ENCODE measurements around the gene MTMR10. TPM values are rescaled to one million over a fixed set of nuclear protein-coding genes. Genes with fewer than 3 reads are reported as not detected.

Gene MTMR10
- polyA plus RNA-seq, 2 of the 4 experiments (the other 2 are of a cell fraction) = 11.9 to 23.1 TPM

DNA sequence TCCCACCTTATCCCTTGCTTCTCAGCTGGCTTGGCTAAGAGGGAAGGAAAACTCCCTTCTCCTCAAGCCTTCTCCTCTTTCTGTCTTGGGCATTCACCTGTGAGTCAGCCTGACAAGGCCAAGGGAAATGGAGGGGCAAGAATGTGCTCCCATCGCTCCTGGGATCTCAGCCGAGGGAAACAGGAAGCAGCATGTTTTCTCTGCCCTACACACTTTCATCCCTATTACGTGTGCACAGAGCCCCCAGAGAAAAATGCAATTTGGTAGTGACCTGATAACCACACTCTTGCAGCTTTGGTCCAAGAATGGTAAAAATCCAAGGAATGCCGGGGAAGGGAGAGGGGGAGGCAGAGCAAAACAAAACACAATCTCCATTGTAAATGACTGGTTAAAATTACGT is 32.9 kb upstream of the MTMR10 start (continued):
- TF ChIP-seq MAZ (IDR thresholded peaks at IDR 0.05; ENCODE audit: borderline replicate concordance, low read depth, low read length) = no peak
- no peak for TF ChIP-seq EP300 (IDR thresholded peaks at IDR 0.05)
- no peak for TF ChIP-seq PHF8 (IDR thresholded peaks at IDR 0.05; ENCODE audit: borderline replicate concordance, low read depth)
- peak; percentile 73 for TF ChIP-seq MAX (IDR thresholded peaks at IDR 0.05)
- no peak for TF ChIP-seq NFE2L2 (conservative IDR thresholded peaks at IDR 0.05; ENCODE audit: low read length)
- no peak for TF ChIP-seq HOXB5 (CRISPR knock-in tag; IDR thresholded peaks at IDR 0.05)
- no peak for TF ChIP-seq CBX2 (IDR thresholded peaks at IDR 0.05; ENCODE audit: borderline replicate concordance, low read depth)
- TF ChIP-seq HOXA7 (CRISPR knock-in tag; IDR thresholded peaks at IDR 0.05) = no peak
- no peak for TF ChIP-seq ESRRA (IDR thresholded peaks at IDR 0.05; ENCODE audit: borderline replicate concordance, low read length)
- TF ChIP-seq RNF2 (IDR thresholded peaks at IDR 0.05; ENCODE audit: borderline replicate concordance, low read depth) = no peak
- TF ChIP-seq CTCF (IDR thresholded peaks at IDR 0.05) = no peak
- TF ChIP-seq REST (IDR thresholded peaks at IDR 0.05) = no peak
- TF ChIP-seq CBX8 (IDR thresholded peaks at IDR 0.05) = no peak
- TF ChIP-seq HOXB13 (CRISPR knock-in tag; IDR thresholded peaks at IDR 0.05; ENCODE audit: low read depth) = no peak
- TF ChIP-seq ZSCAN20 (CRISPR knock-in tag; IDR thresholded peaks at IDR 0.05) = no peak
- no peak for TF ChIP-seq CHD4 (IDR thresholded peaks at IDR 0.05; ENCODE audit: borderline replicate concordance)
- TF ChIP-seq FOXS1 (CRISPR knock-in tag; IDR thresholded peaks at IDR 0.05) = no peak
- no peak for TF ChIP-seq FOSB (CRISPR knock-in tag; IDR thresholded peaks at IDR 0.05)
- no peak for TF ChIP-seq ZFP36 (IDR thresholded peaks at IDR 0.05; ENCODE audit: borderline replicate concordance, partially characterized antibody)
- TF ChIP-seq RCOR1 (IDR thresholded peaks at IDR 0.05; ENCODE audit: low read depth, low read length) = no peak

- POLR2A ChIA-PET = interaction anchor here (1.7 kb wide), 1 partner anchor 32 kb away, joined by 5 read pairs; no protein-coding TSS in a partner anchor
- H3K27ac ChIP-seq = peak overlapping the region; percentile 33 to 67
- TF ChIP-seq CBX8 (IDR thresholded peaks at IDR 0.05) (no peak), ATOH8 (CRISPR knock-in tag; IDR thresholded peaks at IDR 0.05; ENCODE audit: low read depth) (no peak), SREBF2 (IDR thresholded peaks at IDR 0.05) (no peak), NR3C1 (IDR thresholded peaks at IDR 0.05) (no peak), BHLHE40 (IDR thresholded peaks at IDR 0.05; ENCODE audit: low read depth, low read length) (no peak), MAX (IDR thresholded peaks at IDR 0.05) (no peak), GATA3 (IDR thresholded peaks at IDR 0.05; ENCODE audit: borderline replicate concordance) (no peak), RNF2 (IDR thresholded peaks at IDR 0.05; ENCODE audit: borderline replicate concordance, low read depth) (no peak), RAD21 (conservative IDR thresholded peaks at IDR 0.05 in 1 of 2, IDR thresholded peaks at IDR 0.05 in 1 of 2) (no peak)
- H3K4me2 ChIP-seq = peak overlapping the region; percentile 70
- H3K4me1 ChIP-seq = peaks cover 18% of the 10 kb centered on the region
- FAIRE-seq (peak; percentile 83), DNase-seq (ENCODE audit: low read depth in 1 of 2, low spot score in 1 of 2) (no peak), ATAC-seq (no peak)
- H3K9me3 ChIP-seq = no peaks in the 10 kb centered on the region
- CTCF ChIA-PET = interaction anchor here (0.6 to 2.7 kb wide), 3 partner anchors 17 to 105 kb away, joined by 3 to 11 read pairs (median 4); no protein-coding TSS in a partner anchor
- whole genome bisulfite sequencing (ENCODE audit: missing lambda C conversion rate) = 79% methylated on average over 5 of the region's 5 CpGs
- no peak overlapping the region for H3K4me3 ChIP-seq
Observed at GRCh38 chr15:31023841-31024240, 32.4 kb upstream of the MTMR10 start.

Measured in A549 (cell line).